ENCODE data around the gene PXYLP1. TPM values are rescaled to one million over a fixed set of nuclear protein-coding genes. Genes with fewer than 3 reads are reported as not detected.

Gene PXYLP1
- total RNA-seq, 1 donor = 9.1 TPM

DNA sequence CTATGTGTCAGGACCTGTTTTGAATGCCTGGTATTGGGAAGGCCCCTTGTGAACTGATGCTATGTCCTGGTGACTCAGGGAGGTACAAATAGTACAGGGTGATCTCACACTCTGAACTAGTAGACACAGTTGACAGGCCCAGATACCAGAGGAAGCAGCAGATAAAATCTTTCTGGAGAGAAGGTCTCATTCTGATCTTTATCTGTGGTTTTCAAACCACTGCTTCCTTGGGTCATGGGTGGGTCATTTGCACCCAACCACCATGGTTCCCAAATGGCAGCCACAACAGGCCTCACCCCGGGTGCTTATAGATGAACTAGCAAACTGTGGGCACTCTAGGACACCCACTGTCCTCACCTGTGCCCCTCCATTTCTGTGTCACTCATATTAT, 43.4 kb downstream of the PXYLP1 start:
- TF ChIP-seq CTCF (IDR thresholded peaks at IDR 0.05; ENCODE audit: insufficient read depth, low read length) = no peak
- H3K4me3 ChIP-seq (ENCODE audit: low read depth, low read length) = no peak overlapping the region
- peak; percentile 14 for DNase-seq (ENCODE audit: low read depth)

DNA sequence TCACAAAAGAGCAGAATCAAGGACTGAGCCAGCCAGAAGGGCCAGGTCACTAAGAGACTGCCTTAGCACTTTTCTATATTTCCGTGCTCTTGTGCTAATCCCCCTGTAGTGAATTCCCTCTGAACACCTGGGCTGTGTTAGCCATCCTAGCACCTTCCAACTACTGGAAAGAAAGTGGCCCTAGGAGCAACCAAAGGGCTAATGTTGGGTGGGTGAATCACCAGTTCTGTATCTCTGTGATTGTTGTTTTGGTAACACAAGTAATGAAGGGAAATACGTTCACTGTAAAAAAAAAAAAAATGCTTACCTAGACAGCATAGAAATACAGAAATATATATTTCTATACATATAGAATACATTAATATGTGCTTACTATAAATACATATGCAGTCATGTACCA, 43.9 kb downstream of the PXYLP1 start:
- no peak for TF ChIP-seq CTCF (IDR thresholded peaks at IDR 0.05; ENCODE audit: insufficient read depth, low read length)
- no peak for DNase-seq (ENCODE audit: low read depth)
- H3K4me3 ChIP-seq (ENCODE audit: low read depth, low read length) = no peak overlapping the region

- TF ChIP-seq CTCF (IDR thresholded peaks at IDR 0.05; ENCODE audit: insufficient read depth, low read length) = no peak
- no peak overlapping the region for H3K4me3 ChIP-seq (ENCODE audit: low read depth, low read length)
- peak; percentile 16 for DNase-seq (ENCODE audit: low read depth)
Observed at GRCh38 chr3:141275973-141276372, 44.3 kb downstream of the PXYLP1 start.

- no peak overlapping the region for H3K4me3 ChIP-seq (ENCODE audit: low read depth, low read length)
- no peak for DNase-seq (ENCODE audit: low read depth)
- TF ChIP-seq CTCF (IDR thresholded peaks at IDR 0.05; ENCODE audit: insufficient read depth, low read length) = no peak
Observed at GRCh38 chr3:141276398-141276797, 44.8 kb downstream of the PXYLP1 start.

DNA sequence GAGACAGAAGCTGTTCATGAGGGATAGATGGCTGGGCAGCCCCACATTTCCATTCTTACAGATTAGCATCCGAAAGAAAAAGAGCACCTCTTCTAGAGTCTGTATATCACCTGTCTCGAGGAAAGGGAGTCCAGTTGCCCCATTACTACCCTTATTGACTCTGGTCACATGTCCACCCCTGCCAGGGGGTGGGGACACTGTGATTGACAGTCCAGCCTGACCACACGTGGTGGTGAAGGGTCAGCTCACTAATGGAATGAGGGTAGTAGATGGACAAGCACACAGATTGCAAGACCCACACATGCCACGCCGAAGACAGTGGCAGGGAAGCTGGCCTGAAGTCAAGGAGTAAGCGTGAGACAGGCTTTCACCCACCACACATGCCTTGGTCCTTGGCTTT, 45.8 kb downstream of the PXYLP1 start:
- TF ChIP-seq CTCF (IDR thresholded peaks at IDR 0.05; ENCODE audit: insufficient read depth, low read length) = no peak
- H3K4me3 ChIP-seq (ENCODE audit: low read depth, low read length) = no peak overlapping the region

GRCh38 chr3:141278196-141279076, 46.8 kb downstream of the PXYLP1 start:
- TF ChIP-seq CTCF (IDR thresholded peaks at IDR 0.05; ENCODE audit: insufficient read depth, low read length) = no peak
- DNase-seq (ENCODE audit: low read depth) = no peak
- H3K4me3 ChIP-seq (ENCODE audit: low read depth, low read length) = no peak overlapping the region

More for the DNA sequence above, 45.8 kb downstream of the PXYLP1 start:
- no peak for DNase-seq (ENCODE audit: low read depth)

Data from fibroblast of the aortic adventitia (primary cell).